ENCODE measurements around the gene STEAP1B. TPM values are rescaled to one million over a fixed set of nuclear protein-coding genes. Genes with fewer than 3 reads are reported as not detected.
A peak's percentile ranks its signal among the peaks of the same experiment; 100 is the strongest.
"Not testable (repeated sequence)": the region's sequence is repeated elsewhere in the genome, so short reads cannot be mapped to it uniquely, and the experiment has no call there.

Gene STEAP1B
- total RNA-seq, 2 experiments from 2014 or later, result 0.69 to 2.1 TPM

GRCh38 chr7:22523478-22524352 lies 23.7 kb upstream of the STEAP1B start:
- H3K36me3 ChIP-seq (ENCODE audit: insufficient read depth, low read length); H3K4me3 ChIP-seq (ENCODE audit: low read depth, low read length, poor library complexity, severe bottlenecking); BruUV-seq (replicated peaks); H3K9me3 ChIP-seq (ENCODE audit: low read length); intact Hi-C loops (cut with micrococcal nuclease; ENCODE audit: unreplicated experiment); H3K4me1 ChIP-seq (ENCODE audit: insufficient read depth, low read length, poor library complexity, severe bottlenecking); H3K9me2 ChIP-seq (ENCODE audit: insufficient read depth, low read length); H2AFZ ChIP-seq (ENCODE audit: low read length); H4K20me1 ChIP-seq (ENCODE audit: insufficient read depth, low read length); POLR2A ChIA-PET; H3K27ac ChIP-seq (ENCODE audit: low read depth, low read length, poor library complexity, severe bottlenecking); H3K79me2 ChIP-seq (ENCODE audit: insufficient read depth, low read depth, low read length): not testable (repeated sequence)
- 0 out of 2 replicates have a peak overlapping the region, but pooled peaks have one; percentile 32 for H3K4me2 ChIP-seq (ENCODE audit: low read length)
- CTCF ChIA-PET (ENCODE audit: unreplicated experiment), result interaction anchor here (0.6 to 1.6 kb wide), 2 partner anchors 37 to 204 kb away, joined by 3 read pairs; partner anchors contain the start of gene IL6
- TF ChIP-seq CTCF (conservative IDR thresholded peaks at IDR 0.05; ENCODE audit: low read length), result peak; percentile 66
- peak; percentile 67 for DNase-seq (ENCODE audit: low spot score)

- H2AFZ ChIP-seq (ENCODE audit: low read length); BruUV-seq (replicated peaks); DNase-seq (ENCODE audit: low spot score); H3K9me2 ChIP-seq (ENCODE audit: insufficient read depth, low read length); H3K27ac ChIP-seq (ENCODE audit: low read depth, low read length, poor library complexity, severe bottlenecking); POLR2A ChIA-PET; H3K9me3 ChIP-seq (ENCODE audit: low read length); H4K20me1 ChIP-seq (ENCODE audit: insufficient read depth, low read length); H3K79me2 ChIP-seq (ENCODE audit: insufficient read depth, low read depth, low read length); CTCF ChIA-PET (ENCODE audit: unreplicated experiment); H3K4me1 ChIP-seq (ENCODE audit: insufficient read depth, low read length, poor library complexity, severe bottlenecking); H3K4me2 ChIP-seq (ENCODE audit: low read length); H3K36me3 ChIP-seq (ENCODE audit: insufficient read depth, low read length); H3K4me3 ChIP-seq (ENCODE audit: low read depth, low read length, poor library complexity, severe bottlenecking): not testable (repeated sequence)
- intact Hi-C loops (cut with micrococcal nuclease; ENCODE audit: unreplicated experiment), result loop anchor here (10.0 kb wide), 1 partner anchor 45 kb away; no protein-coding TSS in a partner anchor
Measured at GRCh38 chr7:22519560-22519959, 19.6 kb upstream of the STEAP1B start.

GRCh38 chr7:22516950-22517349 lies 17.0 kb upstream of the STEAP1B start:
- H3K36me3 ChIP-seq (ENCODE audit: insufficient read depth, low read length); H3K9me3 ChIP-seq (ENCODE audit: low read length); H3K4me3 ChIP-seq (ENCODE audit: low read depth, low read length, poor library complexity, severe bottlenecking); H2AFZ ChIP-seq (ENCODE audit: low read length); H3K27ac ChIP-seq (ENCODE audit: low read depth, low read length, poor library complexity, severe bottlenecking); H3K4me1 ChIP-seq (ENCODE audit: insufficient read depth, low read length, poor library complexity, severe bottlenecking); H3K4me2 ChIP-seq (ENCODE audit: low read length); BruUV-seq (replicated peaks); POLR2A ChIA-PET; H3K79me2 ChIP-seq (ENCODE audit: insufficient read depth, low read depth, low read length); DNase-seq (ENCODE audit: low spot score); H3K9me2 ChIP-seq (ENCODE audit: insufficient read depth, low read length); CTCF ChIA-PET (ENCODE audit: unreplicated experiment); H4K20me1 ChIP-seq (ENCODE audit: insufficient read depth, low read length): not testable (repeated sequence)
- intact Hi-C loops (cut with micrococcal nuclease; ENCODE audit: unreplicated experiment), result loop anchor here (10.0 kb wide), 1 partner anchor 48 kb away; no protein-coding TSS in a partner anchor

GRCh38 chr7:22514963-22515362 lies 15.0 kb upstream of the STEAP1B start:
- H3K4me3 ChIP-seq (ENCODE audit: low read depth, low read length, poor library complexity, severe bottlenecking); H2AFZ ChIP-seq (ENCODE audit: low read length); CTCF ChIA-PET (ENCODE audit: unreplicated experiment); BruUV-seq (replicated peaks); DNase-seq (ENCODE audit: low spot score); H3K9me2 ChIP-seq (ENCODE audit: insufficient read depth, low read length); H3K27ac ChIP-seq (ENCODE audit: low read depth, low read length, poor library complexity, severe bottlenecking); H3K9me3 ChIP-seq (ENCODE audit: low read length); H3K36me3 ChIP-seq (ENCODE audit: insufficient read depth, low read length); H3K4me2 ChIP-seq (ENCODE audit: low read length); H3K4me1 ChIP-seq (ENCODE audit: insufficient read depth, low read length, poor library complexity, severe bottlenecking); H4K20me1 ChIP-seq (ENCODE audit: insufficient read depth, low read length); H3K79me2 ChIP-seq (ENCODE audit: insufficient read depth, low read depth, low read length): not testable (repeated sequence)
- POLR2A ChIA-PET, result interaction anchor here (0.7 kb wide), 1 partner anchor 621 kb away, joined by 3 read pairs; no protein-coding TSS in a partner anchor
- intact Hi-C loops (cut with micrococcal nuclease; ENCODE audit: unreplicated experiment), result loop anchor here (10.0 kb wide), 1 partner anchor 50 kb away; no protein-coding TSS in a partner anchor

GRCh38 chr7:22507320-22507719 lies 7.3 kb upstream of the STEAP1B start:
- H3K4me3 ChIP-seq (ENCODE audit: low read depth, low read length, poor library complexity, severe bottlenecking); DNase-seq (ENCODE audit: low spot score); H3K36me3 ChIP-seq (ENCODE audit: insufficient read depth, low read length); H3K27ac ChIP-seq (ENCODE audit: low read depth, low read length, poor library complexity, severe bottlenecking); CTCF ChIA-PET (ENCODE audit: unreplicated experiment); H2AFZ ChIP-seq (ENCODE audit: low read length); H3K79me2 ChIP-seq (ENCODE audit: insufficient read depth, low read depth, low read length); H3K4me2 ChIP-seq (ENCODE audit: low read length); BruUV-seq (replicated peaks); H3K4me1 ChIP-seq (ENCODE audit: insufficient read depth, low read length, poor library complexity, severe bottlenecking); H4K20me1 ChIP-seq (ENCODE audit: insufficient read depth, low read length); H3K9me2 ChIP-seq (ENCODE audit: insufficient read depth, low read length); POLR2A ChIA-PET; H3K9me3 ChIP-seq (ENCODE audit: low read length); intact Hi-C loops (cut with micrococcal nuclease; ENCODE audit: unreplicated experiment): not testable (repeated sequence)
